GM23338 (cell line): ENCODE measurements around the gene TRAK1. TPM values are rescaled to one million over a fixed set of nuclear protein-coding genes. Genes with fewer than 3 reads are reported as not detected.
A peak's percentile ranks its signal among the peaks of the same experiment; 100 is the strongest.

ENCODE experiments used
- ATAC-seq: fragments of 200-7000 bp; cut with Tn5 transposase; 3 replicates; pipeline ENCODE4 v1.9.1; 2020
- DNase-seq: peaks from one replicate; pipeline ENCODE4 v3.0.0-alpha.2; 2015; ENCODE audit warnings: low spot score
- H2AFZ ChIP-seq: fragments of 200-600 bp; sonication (generic); 2 replicates; pipeline ENCODE4 v1.8.0; 2016; ENCODE audit warnings: antibody characterized with exemption, mild to moderate bottlenecking, moderate library complexity
- H3F3A ChIP-seq: fragments of 200-600 bp; sonication (generic); replicated peaks from 2 replicates; pipeline ENCODE4 v1.8.0; 2017; ENCODE audit warnings: antibody characterized with exemption, mixed run types, low read depth
- H3K27ac ChIP-seq: fragments of 200-600 bp; sonication (generic); 2 replicates; pipeline ENCODE4 v1.6.1; 2016; ENCODE audit warnings: low read depth
- H3K27me3 ChIP-seq: fragments of 200-600 bp; sonication (generic); 2 replicates; pipeline ENCODE4 v1.8.0; 2016; ENCODE audit warnings: mild to moderate bottlenecking, mixed run types, moderate library complexity; ENCODE audit not compliant: insufficient read depth
- H3K36me3 ChIP-seq: fragments of 200-600 bp; sonication (generic); 2 replicates; pipeline ENCODE4 v1.8.0; 2016; ENCODE audit warnings: mild to moderate bottlenecking; ENCODE audit not compliant: insufficient read depth
- H3K4me1 ChIP-seq: fragments of 200-600 bp; sonication (generic); 2 replicates; pipeline ENCODE4 v1.8.0; 2016; ENCODE audit warnings: mild to moderate bottlenecking, moderate library complexity; ENCODE audit not compliant: insufficient read depth
- H3K4me2 ChIP-seq: fragments of 200-600 bp; sonication (generic); 2 replicates; pipeline ENCODE4 v1.7.1; 2017; ENCODE audit warnings: mixed run types
- H3K4me3 ChIP-seq: fragments of 200-600 bp; sonication (generic); 2 replicates; pipeline ENCODE4 v1.6.1; 2016; ENCODE audit warnings: mixed run types
- H3K79me2 ChIP-seq: fragments of 200-600 bp; sonication (generic); replicated peaks from 2 replicates; pipeline ENCODE4 v1.8.0; 2017; ENCODE audit warnings: mild to moderate bottlenecking; ENCODE audit not compliant: insufficient read depth
- H3K9me2 ChIP-seq: fragments of 200-600 bp; sonication (generic); 2 replicates; pipeline ENCODE4 v1.8.0; 2017; ENCODE audit not compliant: insufficient read depth
- H4K20me1 ChIP-seq: fragments of 200-600 bp; sonication (generic); replicated peaks from 2 replicates; pipeline ENCODE4 v1.8.0; 2017; ENCODE audit warnings: mild to moderate bottlenecking; ENCODE audit not compliant: insufficient read depth
- H3K27ac Mint-ChIP-seq: 2 replicates; pipeline ENCODE4 v1.8.0; 2020; ENCODE audit warnings: inconsistent platforms, mild to moderate bottlenecking, moderate library complexity, mixed read lengths
- H3K27me3 Mint-ChIP-seq: 3 replicates; pipeline ENCODE4 v1.8.0; 2022; ENCODE audit warnings: low read depth, mild to moderate bottlenecking, moderate library complexity, mixed read lengths, inconsistent platforms; ENCODE audit not compliant: insufficient read depth, poor library complexity
- H3K36me3 Mint-ChIP-seq: 3 replicates; pipeline ENCODE4 v1.8.0; 2021; ENCODE audit warnings: low read depth, mild to moderate bottlenecking, inconsistent platforms, moderate library complexity, mixed read lengths
- H3K4me1 Mint-ChIP-seq: 3 replicates; pipeline ENCODE4 v1.8.0; 2020; ENCODE audit warnings: mild to moderate bottlenecking, inconsistent platforms, mixed read lengths
- H3K4me3 Mint-ChIP-seq: 3 replicates; pipeline ENCODE4 v1.8.0; 2021; ENCODE audit warnings: moderate library complexity, mild to moderate bottlenecking, inconsistent platforms, mixed read lengths
- H3K9me3 Mint-ChIP-seq: 3 replicates; pipeline ENCODE4 v1.8.0; 2020; ENCODE audit warnings: moderate library complexity, mild to moderate bottlenecking, inconsistent platforms, mixed read lengths
- CREB1 ChIP-seq: fragments of 250-450 bp; sonication (Bioruptor Pico); IDR thresholded peaks from 2 replicates; pipeline ENCODE4 v1.5.0; 2020; ENCODE audit warnings: low read depth, mild to moderate bottlenecking, moderate library complexity
- ETS1 ChIP-seq: IDR thresholded peaks from 2 replicates; pipeline ENCODE4 v1.6.1; 2016; ENCODE audit warnings: antibody characterized with exemption
- EZH2 ChIP-seq: fragments of 200-600 bp; sonication (generic); IDR thresholded peaks from one replicate; pipeline ENCODE4 v1.8.0; 2017; ENCODE audit warnings: antibody characterized with exemption, mild to moderate bottlenecking, low read depth; ENCODE audit not compliant: unreplicated experiment
- EZH2phosphoT487 ChIP-seq: fragments of 200-600 bp; sonication (generic); IDR thresholded peaks from one replicate; pipeline ENCODE4 v1.8.1; 2018; ENCODE audit warnings: antibody characterized with exemption; ENCODE audit not compliant: unreplicated experiment
- JUNB ChIP-seq: IDR thresholded peaks from one replicate; pipeline ENCODE4 v1.6.1; 2016; ENCODE audit warnings: antibody characterized with exemption; ENCODE audit not compliant: unreplicated experiment
- POLR2AphosphoS5 ChIP-seq: IDR thresholded peaks from 2 replicates; pipeline ENCODE4 v1.6.1; 2016; ENCODE audit warnings: antibody characterized with exemption, low read depth
- STAT1 ChIP-seq: IDR thresholded peaks from one replicate; pipeline ENCODE4 v1.6.1; 2016; ENCODE audit warnings: antibody characterized with exemption; ENCODE audit not compliant: unreplicated experiment
- ZNF114 ChIP-seq: fragments of 250-450 bp; sonication (Bioruptor Pico); IDR thresholded peaks from 2 replicates; pipeline ENCODE4 v1.5.0; 2020; ENCODE audit warnings: mild to moderate bottlenecking, moderate library complexity
- polyA plus RNA-seq: library from polyadenylated mRNA; unstranded; fragments of >200 nt; fragmentation: Nextera tagmentation; extraction: Ambion mirVana; gene quantifications from 2 replicates; pipeline ENCODE4 v1.2.1, GENCODE V29; 2016
- total RNA-seq: library from RNA; depleted of rRNA; stranded (reverse); fragments of >200 nt; shearing (Covaris generic); gene quantifications from 2 replicates; pipeline ENCODE4 v1.2.3, GENCODE V29; 2014
- TF ChIP-seq, protein P1 (sequence below): IDR thresholded peaks from one replicate; pipeline ENCODE4 v1.6.1; 2018; ENCODE audit warnings: antibody characterized with exemption; ENCODE audit not compliant: unreplicated experiment

Gene TRAK1
- total and polyA plus RNA-seq, 2 experiments from 2014 or later: 13.4 to 47.4 TPM

GRCh38 chr3:42179110-42179725 is 88.1 kb downstream of the TRAK1 start:
- H3K79me2 ChIP-seq: peaks cover 34% of the 10 kb centered on the region
- Mint-ChIP-seq H3K27ac (peak overlapping the region; percentile 94), H3K4me3 (peak overlapping the region; percentile 32), H3K36me3 (peaks cover 5% of the 10 kb centered on the region; the same call in 2 of the 3 replicates), H3K27me3 (peaks cover 6% of the 10 kb centered on the region), H3K4me1 (peaks cover 26% of the 10 kb centered on the region), H3K9me3 (no peaks in the 10 kb centered on the region)
- peak; percentile 85 for ATAC-seq
- DNase-seq: peak; percentile 70
- H3K9me2 ChIP-seq: no peaks in the 10 kb centered on the region
- no peaks in the 10 kb centered on the region for H3K27me3 ChIP-seq
- no peaks in the 10 kb centered on the region for H3F3A ChIP-seq
- H3K4me3 ChIP-seq: no peak overlapping the region
- TF ChIP-seq JUNB (no peak), ZNF114 (CRISPR knock-in tag) (no peak), POLR2AphosphoS5 (no peak), ETS1 (no peak), STAT1 (no peak), EZH2 (no peak), CREB1 (CRISPR knock-in tag) (no peak)
- TF ChIP-seq, protein P1, sequence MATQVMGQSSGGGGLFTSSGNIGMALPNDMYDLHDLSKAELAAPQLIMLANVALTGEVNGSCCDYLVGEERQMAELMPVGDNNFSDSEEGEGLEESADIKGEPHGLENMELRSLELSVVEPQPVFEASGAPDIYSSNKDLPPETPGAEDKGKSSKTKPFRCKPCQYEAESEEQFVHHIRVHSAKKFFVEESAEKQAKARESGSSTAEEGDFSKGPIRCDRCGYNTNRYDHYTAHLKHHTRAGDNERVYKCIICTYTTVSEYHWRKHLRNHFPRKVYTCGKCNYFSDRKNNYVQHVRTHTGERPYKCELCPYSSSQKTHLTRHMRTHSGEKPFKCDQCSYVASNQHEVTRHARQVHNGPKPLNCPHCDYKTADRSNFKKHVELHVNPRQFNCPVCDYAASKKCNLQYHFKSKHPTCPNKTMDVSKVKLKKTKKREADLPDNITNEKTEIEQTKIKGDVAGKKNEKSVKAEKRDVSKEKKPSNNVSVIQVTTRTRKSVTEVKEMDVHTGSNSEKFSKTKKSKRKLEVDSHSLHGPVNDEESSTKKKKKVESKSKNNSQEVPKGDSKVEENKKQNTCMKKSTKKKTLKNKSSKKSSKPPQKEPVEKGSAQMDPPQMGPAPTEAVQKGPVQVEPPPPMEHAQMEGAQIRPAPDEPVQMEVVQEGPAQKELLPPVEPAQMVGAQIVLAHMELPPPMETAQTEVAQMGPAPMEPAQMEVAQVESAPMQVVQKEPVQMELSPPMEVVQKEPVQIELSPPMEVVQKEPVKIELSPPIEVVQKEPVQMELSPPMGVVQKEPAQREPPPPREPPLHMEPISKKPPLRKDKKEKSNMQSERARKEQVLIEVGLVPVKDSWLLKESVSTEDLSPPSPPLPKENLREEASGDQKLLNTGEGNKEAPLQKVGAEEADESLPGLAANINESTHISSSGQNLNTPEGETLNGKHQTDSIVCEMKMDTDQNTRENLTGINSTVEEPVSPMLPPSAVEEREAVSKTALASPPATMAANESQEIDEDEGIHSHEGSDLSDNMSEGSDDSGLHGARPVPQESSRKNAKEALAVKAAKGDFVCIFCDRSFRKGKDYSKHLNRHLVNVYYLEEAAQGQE: no peak
- no peak overlapping the region for H2AFZ ChIP-seq
- no peaks in the 10 kb centered on the region for H3K36me3 ChIP-seq
- peak overlapping the region; percentile 71; the same call in 1 of the 2 replicates for H3K27ac ChIP-seq
- H3K4me1 ChIP-seq: peaks cover 19% of the 10 kb centered on the region
- H3K4me2 ChIP-seq: no peak overlapping the region
- no peaks in the 10 kb centered on the region; the same call in 1 of the 2 replicates for H4K20me1 ChIP-seq

DNA sequence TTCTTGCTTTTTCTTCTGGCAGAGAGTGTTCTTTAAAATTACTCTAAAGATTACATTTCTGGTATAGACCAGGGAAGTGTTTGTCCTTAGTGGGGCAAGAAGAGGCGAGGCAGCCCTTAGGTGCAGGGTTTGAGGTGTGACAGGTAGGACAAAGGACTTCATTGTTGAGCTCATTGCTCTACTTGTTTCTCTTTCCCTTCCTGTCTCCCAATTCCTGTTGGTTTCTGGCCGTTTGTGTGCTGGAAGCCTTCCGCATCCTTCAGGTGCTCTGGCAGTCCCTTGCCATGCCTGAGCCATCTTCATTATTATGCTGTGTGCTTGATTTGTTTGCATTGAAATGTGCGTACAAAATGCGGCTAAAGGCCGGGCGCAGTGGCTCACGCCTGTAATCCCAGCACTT is 89.7 kb downstream of the TRAK1 start:
- TF ChIP-seq EZH2phosphoT487 (no peak), ETS1 (no peak), JUNB (no peak)
- peaks cover 27% of the 10 kb centered on the region for H3K4me1 Mint-ChIP-seq
- Histone ChIP-seq H3K36me3 (no peaks in the 10 kb centered on the region), H3K4me3 (no peak overlapping the region), H4K20me1 (no peaks in the 10 kb centered on the region), H3F3A (no peaks in the 10 kb centered on the region), H3K9me2 (no peaks in the 10 kb centered on the region), H3K4me2 (no peak overlapping the region), H3K27ac (peak overlapping the region; percentile 48; the same call in 1 of the 2 replicates), H3K27me3 (no peaks in the 10 kb centered on the region), H3K4me1 (peaks cover 23% of the 10 kb centered on the region), H3K79me2 (peaks cover 22% of the 10 kb centered on the region), H2AFZ (no peak overlapping the region)
- no peaks in the 10 kb centered on the region for H3K9me3 Mint-ChIP-seq
- ATAC-seq (no peak), DNase-seq (no peak)
- peaks cover 18% of the 10 kb centered on the region for H3K36me3 Mint-ChIP-seq
- peaks cover 6% of the 10 kb centered on the region for H3K27me3 Mint-ChIP-seq
- H3K27ac Mint-ChIP-seq: no peak overlapping the region
- H3K4me3 Mint-ChIP-seq: no peak overlapping the region
